Activated naive CD4-positive, alpha-beta T cell treated with anti-CD3 and anti-CD28 coated beads, Interleukin-2, amount 50 U/mL, for 24 hours (primary cell): Measurements from ENCODE around the gene SORCS3.

Source experiments
- H3K27ac Mint-ChIP-seq: one replicate; pipeline ENCODE4 v1.8.0; 2021; ENCODE audit warnings: mild to moderate bottlenecking, mixed read lengths
- H3K27me3 Mint-ChIP-seq: one replicate; pipeline ENCODE4 v1.8.0; 2021; ENCODE audit warnings: mixed read lengths
- H3K36me3 Mint-ChIP-seq: one replicate; pipeline ENCODE4 v1.8.0; 2021; ENCODE audit warnings: mixed read lengths
- H3K4me1 Mint-ChIP-seq: one replicate; pipeline ENCODE4 v1.8.0; 2021; ENCODE audit warnings: mixed read lengths
- H3K4me3 Mint-ChIP-seq: one replicate; pipeline ENCODE4 v1.8.0; 2021; ENCODE audit warnings: mild to moderate bottlenecking, mixed read lengths
- H3K9me3 Mint-ChIP-seq: one replicate; pipeline ENCODE4 v1.8.0; 2021; ENCODE audit warnings: mixed read lengths

Gene SORCS3

DNA sequence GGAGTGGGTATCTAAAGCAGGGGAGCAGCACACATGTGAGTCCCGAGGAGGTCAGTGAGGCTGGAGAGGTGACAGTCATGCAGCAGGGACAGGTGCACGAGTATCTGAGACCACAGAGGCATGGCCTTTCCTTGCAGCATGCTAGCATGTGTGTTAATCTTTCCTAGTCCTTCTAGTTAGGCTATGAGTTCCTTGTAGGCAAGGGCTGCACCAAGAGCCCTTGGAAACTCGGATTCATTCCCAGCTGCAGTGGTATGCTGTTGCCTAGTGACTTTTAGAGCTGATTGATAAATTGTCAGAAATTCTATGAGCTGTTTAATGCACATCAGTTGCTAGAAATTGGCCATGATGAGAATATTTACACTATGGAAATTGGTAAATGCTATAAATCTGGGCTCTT is 132.0 kb downstream of the SORCS3 start:
- no peak overlapping the region for H3K27ac Mint-ChIP-seq
- no peak overlapping the region for H3K4me3 Mint-ChIP-seq
- no peaks in the 10 kb centered on the region for H3K36me3 Mint-ChIP-seq
- no peaks in the 10 kb centered on the region for H3K9me3 Mint-ChIP-seq
- H3K27me3 Mint-ChIP-seq: peaks cover 2% of the 10 kb centered on the region
- no peaks in the 10 kb centered on the region for H3K4me1 Mint-ChIP-seq

DNA sequence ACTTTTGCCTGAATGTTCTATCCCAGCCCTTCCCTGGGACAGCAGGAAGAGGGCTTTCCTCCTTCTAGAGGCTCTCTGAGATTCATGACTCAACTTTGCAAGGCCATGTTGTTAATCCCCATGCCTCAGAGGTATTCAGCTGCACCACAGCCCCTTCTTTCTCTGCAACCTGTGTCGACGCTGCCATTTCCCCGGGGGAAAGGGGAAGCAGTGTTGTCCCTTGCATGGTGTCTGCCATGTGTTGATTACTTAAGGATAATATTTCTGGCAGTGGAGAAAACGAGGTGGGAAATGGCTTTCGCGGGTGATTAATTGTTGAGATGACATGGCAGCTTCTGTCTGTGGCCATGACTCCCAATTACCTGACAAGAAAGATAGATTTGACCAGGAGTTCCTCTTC is 133.1 kb downstream of the SORCS3 start:
- Mint-ChIP-seq H3K27me3 (peaks cover 2% of the 10 kb centered on the region), H3K36me3 (no peaks in the 10 kb centered on the region), H3K4me3 (no peak overlapping the region), H3K4me1 (no peaks in the 10 kb centered on the region), H3K9me3 (no peaks in the 10 kb centered on the region), H3K27ac (no peak overlapping the region)

DNA sequence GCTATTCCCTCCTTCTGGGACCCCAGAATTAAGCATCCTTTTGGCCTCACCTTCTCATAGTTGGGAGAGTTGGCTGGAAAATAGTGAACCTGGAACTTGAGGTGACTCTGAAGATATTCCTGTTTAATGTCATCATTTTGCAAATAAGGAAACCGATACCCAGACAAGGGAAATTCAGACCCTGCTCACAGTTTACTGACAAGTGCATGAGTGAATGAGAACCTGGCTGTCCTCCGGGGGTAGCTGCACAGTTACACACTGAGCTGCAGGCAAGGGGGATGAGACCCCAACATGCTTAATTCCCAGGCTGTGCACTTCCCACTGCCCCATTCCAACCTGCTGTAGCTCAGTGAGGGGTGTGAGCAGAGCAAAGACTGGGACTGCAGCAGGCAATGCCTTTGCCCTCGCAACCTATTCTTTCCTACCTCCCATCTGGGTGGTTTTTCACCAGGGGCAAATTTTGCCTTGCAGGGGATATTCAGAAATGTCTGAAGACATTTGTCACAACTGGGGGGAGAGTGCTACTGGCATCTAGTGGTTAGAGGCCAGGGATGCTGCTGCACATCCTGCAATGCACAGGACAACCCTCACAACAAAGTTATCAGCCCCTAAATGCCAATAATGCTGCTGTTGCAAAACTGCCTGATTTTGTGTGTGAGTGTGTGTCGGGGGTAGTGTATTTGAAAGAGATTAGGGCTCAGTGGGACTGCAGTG is 136.2 kb downstream of the SORCS3 start:
- no peaks in the 10 kb centered on the region for H3K4me1 Mint-ChIP-seq
- H3K36me3 Mint-ChIP-seq: no peaks in the 10 kb centered on the region
- peaks cover 2% of the 10 kb centered on the region for H3K27me3 Mint-ChIP-seq
- no peak overlapping the region for H3K27ac Mint-ChIP-seq
- H3K9me3 Mint-ChIP-seq: no peaks in the 10 kb centered on the region
- no peak overlapping the region for H3K4me3 Mint-ChIP-seq

DNA sequence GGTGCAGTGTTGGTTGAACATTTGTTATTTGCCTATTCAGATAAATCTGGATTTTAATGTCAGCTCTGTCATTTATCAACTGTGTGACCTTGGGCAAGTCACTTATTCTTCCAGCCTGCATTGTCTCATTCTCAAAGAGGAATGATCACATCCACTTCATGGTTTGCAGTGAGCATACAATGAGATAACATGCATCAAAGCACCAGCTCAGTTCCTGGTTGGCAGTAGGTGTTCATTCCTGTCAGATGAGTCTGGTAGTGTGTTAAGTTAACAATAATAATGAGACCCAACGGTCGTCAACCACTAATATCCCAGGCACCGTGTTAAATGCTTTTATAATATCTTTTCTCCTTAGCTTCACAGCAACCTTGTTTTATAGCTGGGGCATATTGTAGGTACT is 137.3 kb downstream of the SORCS3 start:
- peaks cover 2% of the 10 kb centered on the region for H3K27me3 Mint-ChIP-seq
- H3K36me3 Mint-ChIP-seq: no peaks in the 10 kb centered on the region
- H3K4me3 Mint-ChIP-seq: no peak overlapping the region
- no peaks in the 10 kb centered on the region for H3K4me1 Mint-ChIP-seq
- H3K27ac Mint-ChIP-seq: no peak overlapping the region
- no peaks in the 10 kb centered on the region for H3K9me3 Mint-ChIP-seq

DNA sequence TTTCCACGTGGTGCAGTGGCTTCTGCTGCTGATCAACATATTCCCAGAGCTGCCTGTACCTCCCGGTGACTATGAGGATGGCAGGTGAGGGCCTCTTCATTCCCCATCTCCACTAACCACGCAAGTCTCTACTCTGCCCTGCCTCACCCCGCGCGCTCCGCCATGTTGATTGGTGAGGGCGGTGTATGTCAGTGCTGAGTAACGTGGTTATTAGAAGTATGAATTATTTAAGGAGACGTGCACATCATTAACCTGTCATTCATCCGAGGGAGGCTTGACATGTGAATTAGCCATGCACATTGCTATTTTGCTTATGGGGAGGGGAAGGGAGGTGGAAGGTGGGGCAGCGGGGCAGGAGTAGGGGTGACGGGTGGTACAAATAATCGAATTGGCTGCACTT is 138.6 kb downstream of the SORCS3 start:
- no peaks in the 10 kb centered on the region for H3K36me3 Mint-ChIP-seq
- no peaks in the 10 kb centered on the region for H3K9me3 Mint-ChIP-seq
- peaks cover 2% of the 10 kb centered on the region for H3K27me3 Mint-ChIP-seq
- H3K27ac Mint-ChIP-seq: no peak overlapping the region
- no peak overlapping the region for H3K4me3 Mint-ChIP-seq
- H3K4me1 Mint-ChIP-seq: no peaks in the 10 kb centered on the region

DNA sequence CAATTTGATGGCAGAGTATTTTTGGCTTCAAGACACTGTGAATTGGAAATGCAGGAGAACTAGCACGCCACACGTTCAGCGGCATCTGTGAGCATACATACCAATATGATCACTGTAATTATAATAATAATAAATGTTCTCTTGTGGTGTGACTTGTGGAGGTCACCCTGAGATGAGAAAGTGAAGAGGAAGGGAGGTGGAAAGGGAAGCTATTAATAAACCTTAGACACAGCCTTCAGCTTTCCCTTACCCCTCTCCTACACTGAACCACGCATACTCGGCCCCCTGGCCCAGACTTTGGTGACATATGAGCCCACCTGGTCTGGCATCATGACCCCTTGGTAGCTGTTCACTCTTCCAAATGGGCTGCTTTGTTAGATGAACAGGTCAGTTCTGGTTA is 139.1 kb downstream of the SORCS3 start:
- Mint-ChIP-seq H3K27me3 (peaks cover 2% of the 10 kb centered on the region), H3K4me1 (no peaks in the 10 kb centered on the region), H3K4me3 (no peak overlapping the region), H3K9me3 (no peaks in the 10 kb centered on the region), H3K36me3 (no peaks in the 10 kb centered on the region), H3K27ac (no peak overlapping the region)

DNA sequence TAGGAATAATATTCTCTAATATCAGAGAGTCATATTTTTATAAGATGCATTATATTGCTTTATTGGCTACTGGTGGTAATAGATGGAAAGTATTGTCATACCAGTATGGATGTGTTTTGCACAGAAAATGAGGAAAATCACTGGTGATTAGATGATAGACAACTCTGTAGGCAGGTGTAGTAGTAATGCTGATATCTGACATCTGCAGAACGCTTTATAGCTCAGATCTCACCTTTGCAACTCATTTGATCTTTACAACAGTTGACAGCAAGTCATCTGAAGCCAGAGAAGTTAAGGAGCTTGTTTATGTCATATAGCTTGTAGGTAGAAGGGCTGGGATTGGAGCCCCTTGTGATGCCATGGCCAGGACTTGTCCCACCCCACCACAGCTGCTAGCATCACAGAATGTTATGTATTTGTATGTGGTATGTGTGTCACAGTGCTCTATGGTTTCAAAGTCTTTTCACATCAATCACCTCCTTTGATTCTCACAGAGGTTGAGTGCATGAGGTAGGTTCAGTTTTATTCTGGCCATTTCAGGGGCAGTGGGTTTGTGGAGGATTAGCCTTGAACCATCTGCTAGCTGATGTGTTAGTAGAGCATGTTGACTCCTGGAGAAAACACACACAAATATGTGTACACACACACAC is 140.0 kb downstream of the SORCS3 start:
- H3K27me3 Mint-ChIP-seq: peaks cover 6% of the 10 kb centered on the region
- no peak overlapping the region for H3K4me3 Mint-ChIP-seq
- H3K27ac Mint-ChIP-seq: no peak overlapping the region
- H3K36me3 Mint-ChIP-seq: no peaks in the 10 kb centered on the region
- no peaks in the 10 kb centered on the region for H3K4me1 Mint-ChIP-seq
- no peaks in the 10 kb centered on the region for H3K9me3 Mint-ChIP-seq

DNA sequence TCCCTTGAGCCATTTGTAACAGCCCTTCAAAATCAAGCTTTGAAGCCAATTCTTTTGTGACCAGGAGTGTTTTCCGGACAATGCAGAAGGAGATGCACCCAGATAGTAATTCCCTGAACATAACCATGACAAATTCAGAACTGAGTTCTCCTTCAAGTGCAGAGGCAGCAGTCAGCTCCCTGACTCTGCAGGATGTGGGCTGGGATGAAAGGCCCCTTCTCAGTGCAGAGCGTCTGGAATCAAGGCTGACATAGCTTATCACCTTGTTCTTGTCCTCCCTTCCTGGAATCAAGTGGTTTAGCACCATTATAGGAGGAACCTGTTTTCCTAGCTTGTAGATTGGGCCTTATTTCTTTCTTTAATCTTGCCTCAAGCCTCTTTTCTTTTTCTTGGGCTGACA is 143.4 kb downstream of the SORCS3 start:
- H3K36me3 Mint-ChIP-seq: no peaks in the 10 kb centered on the region
- H3K4me1 Mint-ChIP-seq: no peaks in the 10 kb centered on the region
- peaks cover 4% of the 10 kb centered on the region for H3K27me3 Mint-ChIP-seq
- no peaks in the 10 kb centered on the region for H3K9me3 Mint-ChIP-seq
- no peak overlapping the region for H3K27ac Mint-ChIP-seq
- no peak overlapping the region for H3K4me3 Mint-ChIP-seq

DNA sequence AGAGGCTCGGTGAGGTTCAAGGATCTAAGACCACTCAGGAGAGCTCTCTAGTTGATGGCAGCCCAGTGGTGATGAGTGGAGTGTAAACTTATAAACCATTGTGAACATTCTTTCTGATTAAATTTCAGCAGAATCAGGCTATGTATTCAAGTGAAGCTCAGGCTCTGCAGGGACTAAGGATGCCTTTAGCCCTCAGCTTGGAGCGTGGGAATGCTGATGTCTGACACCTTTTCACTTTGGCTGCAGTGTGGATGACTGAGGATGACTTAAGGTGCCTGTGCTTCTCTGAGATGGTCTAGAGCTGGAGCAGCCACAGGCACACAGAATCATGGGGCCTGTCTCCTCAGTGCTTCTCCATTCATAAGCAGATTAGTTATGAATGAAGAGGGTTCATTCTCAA is 150.4 kb downstream of the SORCS3 start:
- no peaks in the 10 kb centered on the region for H3K4me1 Mint-ChIP-seq
- H3K4me3 Mint-ChIP-seq: no peak overlapping the region
- no peaks in the 10 kb centered on the region for H3K9me3 Mint-ChIP-seq
- no peaks in the 10 kb centered on the region for H3K36me3 Mint-ChIP-seq
- H3K27ac Mint-ChIP-seq: no peak overlapping the region
- peaks cover 4% of the 10 kb centered on the region for H3K27me3 Mint-ChIP-seq

DNA sequence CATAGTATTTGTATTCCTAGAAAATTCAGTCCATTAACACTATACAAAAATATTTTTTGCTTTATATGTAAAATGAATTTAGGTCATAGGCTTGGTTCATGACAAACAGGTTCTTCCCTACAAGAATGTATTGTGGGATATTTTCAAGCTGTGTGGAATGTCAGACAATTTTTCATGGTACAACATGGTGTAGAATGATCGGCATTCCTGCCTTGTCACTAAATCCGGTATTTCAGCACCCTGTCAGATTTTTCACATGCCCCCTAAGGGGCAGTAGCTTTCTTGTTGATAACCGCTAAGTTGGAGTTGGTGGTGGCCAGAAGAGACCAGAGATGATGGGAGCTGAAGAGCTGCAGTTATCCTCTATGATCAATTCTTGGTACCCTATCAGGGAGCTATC is 154.3 kb downstream of the SORCS3 start:
- Mint-ChIP-seq H3K36me3 (no peaks in the 10 kb centered on the region), H3K27ac (no peak overlapping the region), H3K9me3 (no peaks in the 10 kb centered on the region), H3K4me1 (no peaks in the 10 kb centered on the region), H3K4me3 (no peak overlapping the region), H3K27me3 (peaks cover 4% of the 10 kb centered on the region)

DNA sequence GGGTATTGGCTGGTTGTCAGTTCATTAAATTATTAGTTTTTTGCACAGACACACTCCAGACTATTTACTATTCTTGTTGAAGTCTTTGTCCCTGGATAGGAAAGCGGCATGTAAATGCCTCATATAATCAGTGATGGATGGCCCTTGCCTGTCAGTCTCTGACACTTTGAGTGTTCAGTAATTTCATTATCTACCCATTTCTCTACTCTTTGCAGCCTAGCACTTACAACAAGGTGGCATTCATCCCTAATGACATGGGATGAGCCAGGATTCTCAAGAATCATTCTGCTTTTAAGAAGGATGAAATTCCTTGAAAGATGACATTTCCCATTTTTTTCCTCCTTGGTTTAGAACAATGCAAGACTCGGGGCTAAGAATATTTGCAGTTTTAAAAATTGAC is 155.7 kb downstream of the SORCS3 start:
- Mint-ChIP-seq H3K9me3 (no peaks in the 10 kb centered on the region), H3K27ac (no peak overlapping the region), H3K4me1 (no peaks in the 10 kb centered on the region), H3K4me3 (no peak overlapping the region), H3K36me3 (no peaks in the 10 kb centered on the region), H3K27me3 (peaks cover 4% of the 10 kb centered on the region)

DNA sequence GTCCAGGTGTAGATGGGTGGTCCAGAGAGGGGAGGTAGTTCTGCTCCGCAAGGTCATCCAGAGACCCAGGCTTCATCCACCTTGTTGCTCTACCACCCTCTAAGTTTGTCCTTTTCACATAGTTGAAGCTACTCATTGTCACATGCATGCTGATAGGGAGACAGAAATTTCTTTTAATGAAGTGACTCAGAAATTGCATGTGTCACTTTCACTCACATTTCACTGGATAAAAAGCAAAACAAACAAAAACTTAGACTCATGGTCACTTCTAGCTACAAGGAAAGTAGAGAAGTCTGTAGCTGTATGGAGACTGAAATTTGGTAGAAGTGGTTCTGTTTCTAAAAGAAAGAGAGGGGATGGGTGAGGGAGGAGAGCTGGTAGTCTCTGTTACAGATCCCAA is 161.9 kb downstream of the SORCS3 start:
- Mint-ChIP-seq H3K27ac (no peak overlapping the region), H3K9me3 (no peaks in the 10 kb centered on the region), H3K27me3 (peaks cover 2% of the 10 kb centered on the region), H3K4me1 (no peaks in the 10 kb centered on the region), H3K4me3 (no peak overlapping the region), H3K36me3 (no peaks in the 10 kb centered on the region)

DNA sequence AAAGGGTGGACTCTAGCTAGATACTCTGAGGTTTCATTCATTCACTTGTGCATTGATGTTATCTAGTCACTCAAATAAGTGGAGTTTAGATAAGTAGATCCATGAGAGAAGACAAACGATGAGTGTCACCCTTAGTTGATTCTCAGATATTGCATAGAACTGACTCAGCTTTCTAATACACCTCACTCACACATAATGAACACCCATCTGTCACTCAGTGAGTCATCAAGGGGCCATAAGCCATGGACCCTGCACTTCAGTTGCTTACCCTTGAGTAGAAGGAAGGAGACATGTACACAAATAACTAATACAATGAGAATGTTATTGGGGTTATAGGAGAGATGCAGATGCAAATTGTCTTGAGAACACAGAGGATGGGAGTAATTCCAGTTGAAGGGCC is 163.8 kb downstream of the SORCS3 start:
- Mint-ChIP-seq H3K36me3 (no peaks in the 10 kb centered on the region), H3K4me1 (no peaks in the 10 kb centered on the region), H3K9me3 (no peaks in the 10 kb centered on the region), H3K27me3 (peaks cover 2% of the 10 kb centered on the region), H3K27ac (no peak overlapping the region), H3K4me3 (no peak overlapping the region)

DNA sequence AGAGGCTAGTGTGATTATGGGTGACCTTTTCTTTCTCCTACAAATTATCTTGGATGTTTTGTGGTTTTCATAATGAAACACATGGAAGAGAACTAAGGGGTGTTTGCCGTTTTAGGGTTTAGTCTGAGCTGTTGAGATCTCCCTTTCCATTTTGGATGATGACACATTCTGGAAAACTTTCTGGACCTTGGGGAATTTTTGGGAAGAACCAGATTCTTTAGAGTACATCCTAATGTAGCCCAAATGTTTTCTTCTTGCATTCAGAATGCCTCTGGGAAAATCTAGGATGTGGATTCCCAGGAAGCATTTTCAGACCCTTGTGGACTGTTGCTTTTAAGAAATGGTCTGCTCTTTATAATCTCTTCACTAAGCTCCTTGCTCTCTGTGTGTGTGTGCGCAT is 165.7 kb downstream of the SORCS3 start:
- H3K9me3 Mint-ChIP-seq: no peaks in the 10 kb centered on the region
- peaks cover 2% of the 10 kb centered on the region for H3K27me3 Mint-ChIP-seq
- no peaks in the 10 kb centered on the region for H3K4me1 Mint-ChIP-seq
- no peak overlapping the region for H3K27ac Mint-ChIP-seq
- no peak overlapping the region for H3K4me3 Mint-ChIP-seq
- H3K36me3 Mint-ChIP-seq: no peaks in the 10 kb centered on the region

DNA sequence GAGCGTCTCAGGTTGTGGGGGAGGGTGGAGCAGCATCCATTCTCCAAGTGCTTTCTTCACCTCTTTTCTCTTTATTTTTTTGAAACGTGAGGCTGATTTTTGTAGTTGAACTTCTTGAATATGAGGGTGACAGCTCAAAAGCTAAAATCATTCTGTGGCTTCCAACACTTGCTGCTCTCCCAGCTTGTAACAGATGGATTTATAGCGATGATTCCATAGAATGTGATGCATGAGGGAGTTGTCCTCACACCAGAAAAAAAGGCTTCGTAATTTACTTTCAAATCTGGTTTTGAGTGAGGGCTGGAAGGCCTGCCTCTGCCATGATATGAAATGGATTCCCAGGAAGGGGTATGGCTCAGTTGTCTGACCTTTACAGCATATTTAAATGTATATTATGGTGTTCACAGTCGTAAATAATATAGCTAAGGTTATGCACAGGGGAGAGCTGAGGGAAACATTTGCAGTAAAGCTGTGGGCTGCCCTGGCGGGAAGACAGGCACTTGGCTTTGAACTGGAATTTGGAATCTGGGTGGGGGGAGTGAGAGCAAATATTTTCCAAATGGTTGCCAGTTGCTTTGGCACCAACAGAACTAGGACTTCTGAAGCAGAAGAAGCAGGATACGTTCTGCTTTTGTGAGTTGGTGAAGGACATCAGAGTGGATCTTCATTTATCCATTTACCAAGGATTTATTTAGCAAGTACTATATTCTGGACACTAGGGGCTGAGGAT is 166.7 kb downstream of the SORCS3 start:
- Mint-ChIP-seq H3K4me3 (no peak overlapping the region), H3K27ac (no peak overlapping the region), H3K36me3 (no peaks in the 10 kb centered on the region), H3K9me3 (no peaks in the 10 kb centered on the region), H3K27me3 (peaks cover 1% of the 10 kb centered on the region), H3K4me1 (no peaks in the 10 kb centered on the region)

DNA sequence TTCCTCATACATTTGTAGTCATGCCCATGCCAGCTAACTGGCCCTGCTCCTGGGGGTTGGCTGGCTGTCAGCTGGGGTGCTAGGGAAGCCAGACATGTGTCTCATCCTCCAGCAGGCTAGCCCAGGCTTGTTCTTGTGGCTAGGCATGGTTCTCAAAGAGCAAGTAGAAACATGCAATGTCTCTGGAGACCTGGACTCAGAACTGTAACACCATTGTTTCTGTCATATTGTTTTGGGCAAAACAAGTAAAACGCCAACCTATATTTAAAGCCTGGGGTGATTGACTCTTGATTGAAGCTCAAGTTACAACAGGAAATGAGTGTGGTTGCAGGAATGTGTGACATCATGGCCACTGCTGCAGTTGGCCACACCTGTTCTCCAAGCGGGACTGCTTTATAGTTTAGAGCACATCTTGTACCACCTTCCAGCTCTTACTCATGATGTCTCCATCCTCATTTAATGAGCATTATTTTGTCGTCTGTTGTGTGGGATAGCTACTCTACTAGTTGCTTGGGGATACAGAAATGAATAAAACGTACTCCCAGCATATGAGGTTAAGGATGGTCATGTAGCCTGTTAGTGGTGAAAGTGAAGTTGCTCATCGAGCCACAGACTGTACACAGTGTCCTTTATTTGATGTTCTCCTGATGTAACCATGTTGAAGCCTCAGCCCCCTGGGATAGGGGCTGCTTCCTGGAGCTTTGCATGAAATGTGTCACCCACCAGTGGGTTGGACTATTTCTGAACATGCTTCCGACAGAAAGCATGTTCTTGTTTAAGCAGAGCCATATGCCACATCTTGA is 168.4 kb downstream of the SORCS3 start:
- H3K36me3 Mint-ChIP-seq: no peaks in the 10 kb centered on the region
- H3K27me3 Mint-ChIP-seq: peaks cover 1% of the 10 kb centered on the region
- H3K4me1 Mint-ChIP-seq: no peaks in the 10 kb centered on the region
- no peaks in the 10 kb centered on the region for H3K9me3 Mint-ChIP-seq
- H3K27ac Mint-ChIP-seq: no peak overlapping the region
- no peak overlapping the region for H3K4me3 Mint-ChIP-seq
